Measurements from ENCODE around the gene S100A1.
A peak's percentile ranks its signal among the peaks of the same experiment; 100 is the strongest.
"Not testable (repeated sequence)": the region's sequence is repeated elsewhere in the genome, so short reads cannot be mapped to it uniquely, and the experiment has no call there.

Gene S100A1

DNA sequence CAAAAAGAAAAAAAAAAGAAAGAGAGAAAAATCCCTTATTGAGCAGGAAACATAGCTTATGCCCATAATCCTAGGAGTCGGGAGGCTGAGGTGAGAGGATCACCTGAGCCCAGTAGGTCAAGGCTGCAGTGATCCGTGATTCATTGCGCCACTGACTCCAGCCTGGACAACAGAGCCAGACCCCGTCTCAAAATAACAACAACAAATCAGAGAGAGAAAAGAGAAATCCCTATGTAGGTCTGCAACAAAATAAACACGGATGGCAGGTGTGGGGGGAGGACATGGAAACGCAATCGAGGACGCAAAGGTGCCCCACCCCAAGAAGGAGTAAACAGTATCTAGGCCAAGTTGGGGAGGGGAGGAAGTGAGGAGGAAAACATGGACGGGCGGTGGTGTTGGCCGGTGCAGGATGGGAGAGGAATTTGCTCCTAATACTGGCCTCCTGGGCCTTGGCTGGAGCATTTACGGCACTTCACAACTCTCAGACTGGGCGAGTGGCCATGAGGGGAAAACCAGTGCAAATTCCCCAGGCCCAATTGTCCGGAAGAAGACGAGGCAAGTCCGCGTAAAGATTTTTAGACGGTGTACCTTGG is 5.0 kb downstream of the S100A1 start:
- no peak for DNase-seq

DNA sequence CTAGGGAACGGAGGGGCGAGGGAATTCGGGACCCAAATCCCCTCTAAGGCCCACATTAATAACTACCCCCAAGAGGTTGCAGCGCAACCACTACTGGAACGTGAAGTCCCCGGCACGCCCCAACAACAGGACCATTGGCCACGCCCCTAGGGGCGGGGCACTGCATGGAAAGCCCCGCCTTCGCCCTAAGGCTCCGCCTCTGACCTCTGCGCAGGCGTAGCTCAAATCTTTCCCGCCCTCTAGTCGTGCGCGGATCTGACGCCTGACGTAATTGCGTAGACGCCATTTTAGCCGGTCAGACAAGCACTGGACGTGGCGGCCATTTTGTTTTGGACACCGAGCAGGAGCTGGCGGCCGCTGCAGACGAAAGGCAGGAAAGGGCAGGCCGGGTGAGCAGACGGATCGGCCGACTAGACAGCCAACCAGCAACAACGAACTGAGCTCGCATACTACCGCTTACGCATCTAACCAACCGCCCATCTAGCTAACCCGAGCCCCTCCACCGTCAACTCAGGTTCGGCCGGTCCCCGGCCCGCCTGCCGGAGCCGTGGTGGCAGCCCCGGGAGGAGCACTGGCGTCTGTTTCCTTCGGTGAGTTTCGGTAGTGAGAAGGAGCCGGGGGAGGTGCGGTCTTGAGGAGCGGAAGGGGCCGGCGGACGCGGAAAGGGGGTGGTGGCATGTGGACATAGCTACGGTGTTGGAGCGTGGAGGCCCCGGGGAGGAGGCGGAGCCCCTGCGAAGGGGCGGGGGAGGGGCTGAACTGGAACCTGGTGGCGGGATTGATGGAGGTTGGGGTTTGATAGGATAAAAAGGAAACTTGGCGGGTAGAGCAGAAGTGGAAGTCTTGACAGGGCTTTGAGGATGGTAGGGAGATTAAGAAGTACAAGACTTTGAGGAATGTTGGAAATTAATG is 5.8 kb downstream of the S100A1 start, which contains the start of gene CHTOP:
CHTOP (plus strand) TSS at position 313 of the 912 bp plus-strand sequence. CDS start 2,523 bp downstream, outside the sequence.
- DNase-seq = peak; percentile 97

DNA sequence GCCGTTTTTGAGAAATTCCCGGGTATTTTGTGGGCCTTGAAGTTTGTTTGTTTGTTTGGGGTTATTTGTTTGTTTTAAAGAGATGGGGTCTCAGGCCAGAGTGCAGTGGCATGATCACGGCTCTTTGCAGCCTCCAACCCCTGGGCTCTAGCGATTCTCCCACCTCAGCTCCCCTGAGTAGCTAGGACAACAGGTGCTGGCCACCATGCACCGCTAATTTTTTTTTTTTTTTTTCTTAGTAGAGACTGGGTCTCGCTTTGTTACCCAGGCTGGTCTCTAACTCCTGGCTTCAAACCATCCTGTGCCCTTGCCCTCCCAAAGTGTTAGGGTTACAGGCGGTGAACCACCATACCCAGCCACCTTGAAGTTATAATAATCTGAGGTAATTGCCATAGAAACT is 7.6 kb downstream of the S100A1 start:
- DNase-seq = no peak

DNA sequence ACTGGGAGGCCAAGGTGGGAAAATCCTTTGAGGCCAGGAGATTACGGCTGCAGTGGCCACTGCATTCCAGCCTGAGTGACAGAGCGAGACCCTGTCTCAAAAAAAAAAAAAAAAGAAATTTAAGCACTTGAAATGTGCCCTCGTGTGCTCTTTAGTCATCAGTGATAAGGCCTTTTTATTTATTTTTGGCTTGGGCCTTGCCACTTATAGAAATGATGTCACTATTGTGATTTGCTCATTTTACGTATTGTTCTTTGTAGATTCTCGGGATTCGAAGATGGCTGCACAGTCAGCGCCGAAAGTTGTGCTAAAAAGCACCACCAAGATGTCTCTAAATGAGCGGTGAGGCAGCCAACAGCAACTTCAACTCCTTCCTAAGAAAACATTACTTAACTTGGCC is 8.1 kb downstream of the S100A1 start:
- no peak for DNase-seq

DNA sequence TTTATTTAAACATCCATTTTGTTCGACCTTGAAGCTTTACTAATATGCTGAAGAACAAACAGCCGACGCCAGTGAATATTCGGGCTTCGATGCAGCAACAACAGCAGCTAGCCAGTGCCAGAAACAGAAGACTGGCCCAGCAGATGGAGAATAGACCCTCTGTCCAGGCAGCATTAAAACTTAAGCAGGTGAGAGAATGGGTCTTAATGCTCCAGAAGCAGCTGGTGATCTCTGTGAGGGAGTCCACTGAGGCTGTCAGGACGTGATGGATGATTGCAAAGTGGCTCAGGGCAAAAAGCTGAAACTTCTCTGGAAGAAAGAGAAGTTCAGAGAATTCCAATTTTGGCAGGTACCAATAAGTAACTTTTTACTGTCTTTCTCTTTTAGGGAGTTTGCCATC is 10.0 kb downstream of the S100A1 start:
- DNase-seq = no peak

DNA sequence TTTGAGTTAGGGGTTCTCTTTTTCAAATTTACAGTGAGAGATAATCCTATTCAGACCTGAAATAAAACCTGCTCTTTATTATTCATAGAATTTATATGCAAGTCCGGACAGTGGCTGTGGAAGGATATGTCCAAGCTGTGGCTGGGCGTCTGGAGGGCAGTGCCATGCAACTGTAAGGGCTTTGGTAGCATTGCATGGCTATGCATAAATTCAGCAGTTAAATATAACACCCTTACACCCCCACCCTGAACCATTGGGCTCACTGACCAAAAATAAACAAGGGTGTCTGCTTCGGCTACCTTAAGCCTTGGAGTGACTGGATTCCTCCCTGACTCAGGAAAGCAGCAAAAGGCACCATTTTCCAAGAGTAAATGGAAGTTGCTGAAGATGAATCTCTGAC is 11.0 kb downstream of the S100A1 start:
- DNase-seq = no peak

DNA sequence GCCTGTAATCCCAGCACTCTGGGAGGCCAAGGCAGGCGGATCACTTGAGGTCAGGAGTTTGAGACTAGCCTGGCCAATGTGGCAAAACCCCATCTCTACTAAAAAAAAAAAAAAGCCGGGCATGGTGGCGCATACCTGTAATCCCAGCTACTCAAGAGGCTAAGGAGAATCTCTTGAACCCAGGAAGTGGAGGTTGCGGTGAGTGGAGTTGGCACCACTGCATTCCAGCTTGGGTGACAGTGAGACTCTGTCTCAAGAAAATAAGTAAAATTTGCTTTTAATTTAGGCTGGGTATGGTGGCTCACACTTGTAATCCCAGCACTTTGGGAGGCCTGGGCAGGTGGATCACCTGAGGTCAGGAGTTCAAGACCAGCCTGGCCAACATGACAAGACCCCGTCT is 12.0 kb downstream of the S100A1 start:
- DNase-seq = not testable (repeated sequence)

DNA sequence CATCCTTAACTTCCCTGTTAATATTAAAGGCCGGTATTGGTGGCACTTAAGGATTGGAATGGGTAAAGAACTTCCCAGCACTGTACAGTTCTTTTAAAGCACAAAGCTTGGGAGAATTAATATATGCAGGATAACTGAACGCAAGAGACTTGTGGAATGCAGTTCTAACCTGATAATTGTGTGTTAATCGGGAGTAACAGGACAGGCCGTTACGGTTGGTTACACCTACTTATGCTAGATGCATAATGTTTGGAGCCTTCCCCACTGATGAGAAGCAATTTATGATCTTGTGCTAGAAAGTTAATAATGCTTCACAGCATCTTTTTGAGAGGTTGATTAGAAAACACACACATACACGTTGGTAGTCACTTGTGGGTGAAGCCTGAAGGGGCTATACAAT is 12.6 kb downstream of the S100A1 start:
- no peak for DNase-seq

DNA sequence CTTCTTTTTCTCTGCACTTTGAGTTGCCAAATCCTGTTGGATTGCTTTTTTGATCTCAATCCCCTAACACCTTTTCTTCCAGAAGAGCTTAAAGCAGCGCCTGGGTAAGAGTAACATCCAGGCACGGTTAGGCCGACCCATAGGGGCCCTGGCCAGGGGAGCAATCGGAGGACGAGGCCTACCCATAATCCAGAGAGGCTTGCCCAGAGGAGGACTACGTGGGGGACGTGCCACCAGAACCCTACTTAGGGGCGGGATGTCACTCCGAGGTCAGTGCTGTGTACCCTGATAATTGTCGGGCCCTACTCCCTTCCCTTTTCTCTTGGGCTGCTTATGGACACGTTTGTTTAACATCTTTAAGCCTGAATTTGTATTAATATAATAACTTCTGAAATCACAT is 13.9 kb downstream of the S100A1 start:
- DNase-seq = no peak

DNA sequence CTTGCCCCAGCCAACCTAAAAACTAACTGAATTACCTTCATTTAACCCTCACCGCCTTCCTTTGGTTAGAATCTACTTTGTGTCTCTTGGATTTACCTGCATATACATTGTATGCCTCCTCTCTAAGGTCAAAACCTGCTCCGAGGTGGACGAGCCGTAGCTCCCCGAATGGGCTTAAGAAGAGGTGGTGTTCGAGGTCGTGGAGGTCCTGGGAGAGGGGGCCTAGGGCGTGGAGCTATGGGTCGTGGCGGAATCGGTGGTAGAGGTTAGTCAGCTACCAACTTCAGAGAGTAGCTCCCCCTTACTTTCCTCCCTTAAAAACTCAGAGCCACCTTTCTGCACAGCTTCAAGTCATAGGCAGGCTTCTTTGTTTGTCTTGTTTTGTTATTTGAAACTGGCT is 14.9 kb downstream of the S100A1 start:
- DNase-seq = no peak

DNA sequence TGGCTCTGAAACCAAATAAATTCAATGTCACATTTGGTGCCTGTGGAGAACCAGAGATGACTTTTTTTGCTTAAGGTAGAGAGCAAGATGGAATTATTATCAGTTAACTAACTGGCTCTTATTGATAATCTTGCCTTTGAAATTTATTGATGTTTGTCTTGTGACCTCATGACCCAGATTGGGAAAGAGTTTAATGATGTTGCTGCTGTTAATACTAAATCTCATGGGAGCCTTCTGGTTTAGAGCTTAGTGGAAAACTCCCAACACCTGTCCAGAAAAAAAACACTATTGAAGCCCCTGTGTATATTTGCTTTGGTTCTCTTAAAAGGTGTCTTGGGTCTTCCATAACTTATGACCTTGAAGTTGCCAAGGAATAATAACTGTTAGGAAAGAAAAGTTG is 15.6 kb downstream of the S100A1 start:
- no peak for DNase-seq

DNA sequence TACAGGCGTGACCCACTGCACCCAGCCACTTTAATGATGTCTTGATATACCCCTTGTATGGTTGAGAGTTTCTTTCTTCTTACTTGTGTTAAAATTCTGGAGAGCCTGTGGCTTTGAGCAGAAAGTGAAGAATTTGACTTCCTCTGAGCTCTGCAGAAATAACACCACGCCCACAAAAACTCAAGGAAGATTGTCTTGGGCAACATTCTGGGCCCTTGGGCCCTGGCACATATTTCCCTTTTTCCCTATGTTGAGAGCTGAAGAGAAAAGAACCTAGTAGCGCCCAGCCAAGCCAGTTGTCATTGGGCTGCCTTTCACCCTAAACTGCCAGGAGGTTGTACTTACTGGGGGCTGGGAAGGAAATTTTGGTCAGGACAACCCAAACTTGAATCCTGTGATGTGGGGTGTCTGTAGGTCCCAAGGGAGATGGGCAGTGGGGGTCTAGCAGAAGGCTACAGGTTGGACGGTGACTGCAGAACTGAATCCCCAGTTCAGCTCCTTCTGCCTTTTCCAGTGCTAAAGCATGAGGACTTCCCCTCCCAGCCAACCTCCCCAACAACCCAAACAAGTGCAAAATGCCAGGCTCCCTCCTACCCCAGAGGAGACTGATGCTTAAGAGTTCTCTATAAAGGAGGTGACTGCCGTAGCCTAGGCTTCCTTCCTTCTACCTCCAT is 18.6 kb downstream of the S100A1 start:
- DNase-seq = no peak

DNA sequence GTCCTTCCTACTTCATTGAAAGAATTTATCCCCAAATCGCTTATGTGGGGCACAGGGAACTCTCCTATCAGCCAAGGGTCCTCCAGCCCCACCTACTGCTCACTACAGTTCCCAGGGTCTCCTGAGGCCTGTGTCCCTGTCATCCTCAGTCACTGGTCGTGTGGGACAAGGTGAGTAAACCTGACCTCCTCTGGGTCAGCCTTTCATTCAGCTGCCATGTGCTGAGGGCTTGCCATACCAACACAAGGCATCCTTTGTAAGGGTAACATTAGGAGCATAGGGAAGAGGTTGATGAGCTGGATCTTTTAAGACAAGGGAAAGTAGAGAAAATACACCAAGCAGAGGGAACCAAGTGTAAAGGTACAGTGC is 19.1 kb downstream of the S100A1 start:
- DNase-seq = no peak

DNA sequence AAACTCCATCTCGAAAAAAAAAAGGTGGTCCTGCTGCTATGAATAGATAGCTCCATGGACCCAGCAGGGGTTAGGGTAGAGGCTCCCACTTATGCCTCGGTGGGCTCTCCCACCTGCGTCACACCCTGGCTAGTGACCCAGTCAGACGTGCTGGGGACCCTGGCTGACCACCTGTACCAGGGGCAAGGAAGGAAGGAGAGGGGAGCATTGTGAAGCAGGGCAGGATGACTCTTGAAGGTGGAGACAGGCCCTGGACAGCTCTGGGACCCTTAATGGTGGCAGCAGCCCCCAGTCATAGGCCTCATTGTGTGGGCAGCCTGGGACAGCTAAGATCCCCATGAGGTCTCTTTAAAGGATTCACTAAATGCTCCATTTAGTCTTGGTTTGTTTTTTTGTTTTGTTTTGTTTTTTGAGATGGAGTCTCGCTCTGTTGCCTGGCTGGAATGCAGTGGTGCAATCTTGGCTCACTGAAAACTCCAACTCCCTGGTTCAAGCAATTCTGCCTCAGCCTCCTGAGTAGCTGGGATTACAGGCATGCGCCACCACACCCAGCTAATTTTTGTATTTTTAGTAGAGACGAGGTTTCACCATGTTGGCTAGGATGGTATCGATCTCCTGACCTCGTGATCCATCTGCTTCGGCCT is 19.9 kb downstream of the S100A1 start:
- no peak for DNase-seq

DNA sequence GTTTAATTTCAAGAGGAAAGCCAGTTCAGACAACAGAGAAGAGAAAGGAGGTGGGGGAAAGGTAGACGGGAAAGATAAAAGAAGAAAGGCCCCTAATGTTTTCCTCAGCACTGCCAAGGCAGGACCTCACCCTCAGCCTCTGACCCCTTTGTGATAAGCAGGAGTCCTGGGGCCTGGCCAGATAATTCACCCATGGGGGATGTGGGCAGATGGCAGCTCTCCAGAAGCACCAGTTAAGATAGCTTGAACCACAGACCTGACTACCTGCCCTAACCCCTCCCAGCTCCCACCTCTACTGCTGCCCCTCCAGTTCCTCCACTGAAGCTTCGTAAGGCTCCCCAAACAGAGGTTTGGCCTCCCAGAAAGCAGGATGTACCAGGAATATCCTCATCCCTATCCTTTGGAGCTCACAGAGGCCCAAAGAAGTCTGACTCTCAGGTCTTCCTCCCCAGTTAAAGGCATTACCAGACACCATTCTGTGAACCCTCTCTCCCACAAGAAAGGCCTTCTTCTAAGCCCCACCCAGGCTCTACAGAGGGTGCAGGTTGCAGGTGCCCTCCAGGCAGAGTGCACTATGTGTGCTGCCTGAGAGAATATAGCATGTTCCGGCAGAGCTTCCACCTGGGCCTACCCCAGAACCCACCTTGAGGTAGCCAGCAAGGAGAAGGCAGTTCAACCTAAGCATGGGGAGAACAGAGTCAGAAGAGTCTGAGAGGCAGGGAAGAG is 21.1 kb downstream of the S100A1 start:
- DNase-seq = peak; percentile 19

DNA sequence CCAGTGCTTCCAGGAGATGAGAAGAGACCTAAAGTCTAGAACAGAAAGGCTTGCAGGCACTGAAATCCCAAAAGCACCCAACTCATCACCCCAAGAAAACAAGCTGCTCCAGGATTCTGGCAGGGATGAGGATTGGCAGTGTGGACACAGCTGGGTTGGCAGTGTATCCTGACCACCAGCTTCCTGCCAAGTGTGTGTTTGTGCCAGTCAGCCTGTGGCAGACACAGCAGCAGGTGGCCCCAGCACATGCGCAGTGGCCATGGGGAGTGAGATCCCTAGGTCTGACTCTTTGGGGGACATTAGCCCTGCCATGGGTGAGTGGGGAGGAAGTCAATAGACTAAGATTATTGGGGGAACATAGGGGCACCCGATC is 21.6 kb downstream of the S100A1 start:
- no peak for DNase-seq

DNA sequence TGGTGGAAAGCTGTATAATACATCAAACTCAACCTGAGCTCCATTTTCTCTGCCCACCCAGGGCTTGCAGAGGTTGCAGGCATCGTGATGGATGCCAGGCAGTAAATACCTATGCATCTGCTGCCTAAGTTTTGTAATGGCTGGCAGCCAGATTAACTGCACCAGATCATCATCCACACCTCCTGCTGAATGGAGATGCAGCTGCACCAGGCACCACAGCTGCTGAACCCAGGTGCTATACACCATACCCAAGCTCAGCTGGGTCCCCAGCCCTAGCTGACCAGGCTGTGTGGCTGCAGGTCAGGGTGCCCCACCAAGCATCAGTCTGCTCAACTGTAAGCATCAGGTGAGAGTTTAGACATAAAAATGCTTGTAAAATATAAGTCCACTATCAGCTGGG is 23.5 kb downstream of the S100A1 start:
- DNase-seq = no peak

DNA sequence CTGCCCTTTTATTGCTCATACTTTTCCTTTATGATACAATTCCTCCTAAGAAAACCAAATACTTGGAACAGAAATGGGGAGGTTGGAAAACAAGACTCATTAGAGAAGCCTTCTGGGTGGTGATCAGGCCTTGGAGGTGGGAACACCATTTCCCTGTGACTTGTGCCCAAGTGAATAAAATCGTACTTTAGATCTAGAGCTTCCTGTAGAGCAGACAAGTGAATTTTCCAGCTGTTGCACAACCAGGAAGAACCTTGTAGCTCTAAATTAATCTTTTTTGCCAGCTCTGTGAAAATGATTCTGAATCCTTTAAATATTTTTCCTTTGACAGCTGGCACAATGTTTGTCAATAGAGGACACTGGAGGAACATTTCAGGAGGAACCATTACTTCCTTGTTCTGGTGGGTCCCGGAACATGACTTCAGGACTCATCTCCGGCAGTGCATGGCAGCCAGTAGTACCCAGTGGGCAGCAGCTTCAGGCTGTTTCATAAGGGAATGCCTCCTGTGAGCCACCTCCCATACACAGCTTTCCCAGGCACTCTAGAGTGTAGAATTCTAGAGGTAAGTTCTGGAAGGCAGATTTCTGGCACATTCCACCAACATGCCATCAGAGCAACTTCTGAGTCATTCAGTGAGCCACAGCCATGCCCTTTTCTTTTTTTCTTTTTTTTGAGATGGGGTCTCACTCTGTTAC is 24.7 kb downstream of the S100A1 start:
- DNase-seq = no peak

DNA sequence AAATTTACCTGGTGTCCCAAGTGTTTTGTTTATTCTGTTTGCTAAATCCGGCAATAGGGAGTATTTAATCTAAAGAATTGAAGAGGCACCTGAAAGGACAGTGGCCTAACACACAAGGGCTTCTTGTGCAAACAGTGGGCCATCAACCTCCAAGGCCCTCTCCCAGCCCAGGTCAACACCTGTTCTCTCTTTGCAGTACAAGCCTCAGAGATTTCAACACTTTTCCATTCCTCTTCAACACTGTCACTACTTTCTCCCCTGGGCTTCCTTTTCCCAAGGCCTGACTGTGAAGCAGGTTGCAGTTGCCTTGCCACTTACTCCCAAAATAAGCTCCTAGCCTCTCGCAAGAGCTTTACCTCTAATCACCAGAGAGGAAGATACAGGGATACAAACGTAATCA is 27.1 kb downstream of the S100A1 start:
- no peak for DNase-seq

DNA sequence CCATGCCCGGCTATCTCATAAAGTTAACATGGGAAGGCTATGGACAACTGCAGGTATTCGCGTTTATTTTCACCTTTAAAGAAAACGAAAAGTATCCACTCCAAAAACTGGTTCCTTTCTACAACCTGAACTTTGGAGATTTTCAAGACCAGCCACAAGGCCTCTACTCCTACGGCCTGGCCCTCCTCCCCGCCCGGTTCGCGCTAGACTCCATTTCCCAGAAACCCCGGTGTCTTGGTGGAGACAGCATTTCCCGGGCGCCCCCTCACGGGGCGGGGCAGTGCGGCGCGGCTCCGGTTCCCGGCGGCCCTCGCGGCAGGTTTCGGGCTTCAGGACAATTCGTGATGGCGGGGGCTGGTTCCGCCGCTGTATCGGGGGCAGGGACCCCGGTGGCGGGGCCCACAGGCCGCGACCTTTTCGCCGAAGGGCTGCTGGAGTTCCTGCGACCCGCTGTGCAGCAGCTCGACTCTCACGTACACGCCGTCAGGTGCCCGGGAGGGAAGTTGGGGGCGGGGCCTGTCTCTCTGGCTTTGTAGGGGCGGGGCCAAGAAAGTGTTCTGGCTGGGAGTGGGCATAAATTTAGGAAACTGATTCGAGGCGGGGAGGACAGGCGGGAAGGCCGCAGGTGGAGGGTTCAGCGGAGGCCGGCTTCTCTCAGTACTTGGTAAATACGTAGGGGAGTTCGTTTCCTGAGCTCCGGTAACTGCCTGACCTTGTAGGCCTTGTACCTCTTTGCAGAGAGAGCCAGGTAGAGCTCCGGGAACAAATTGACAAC is 30.4 kb downstream of the S100A1 start, which contains the start of gene SNAPIN:
SNAPIN (plus strand) TSS at position 304 of the 775 bp plus-strand sequence; CDS start at position 345, 41 bp downstream.
- DNase-seq = peak; percentile 90

DNA sequence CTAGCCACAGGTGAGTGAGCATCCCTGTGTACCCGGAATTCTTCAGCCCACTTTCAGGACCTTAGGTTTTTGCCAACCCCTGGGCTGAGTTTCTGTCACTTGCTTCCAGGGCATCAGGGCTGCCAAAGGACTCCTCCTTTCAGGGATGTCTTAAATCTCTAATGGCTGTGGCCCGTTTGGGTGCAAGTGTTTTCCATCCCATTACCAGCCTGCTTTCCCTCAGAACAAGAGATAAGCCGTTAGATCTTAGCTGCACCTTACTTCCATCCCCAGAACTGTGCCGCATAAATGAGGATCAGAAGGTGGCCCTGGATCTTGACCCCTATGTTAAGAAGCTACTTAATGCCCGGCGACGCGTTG is 30.9 kb downstream of the S100A1 start:
- DNase-seq = no peak

All from CD4-positive, alpha-beta T cell treated with Interleukin-12 subunit alpha and Interleukin-12 subunit beta, for 1 hour (primary cell).